H1 (cell line): ENCODE results near the gene ACOT12. TPM values are rescaled to one million over a fixed set of nuclear protein-coding genes. Genes with fewer than 3 reads are reported as not detected.

Experiments
- CTCF ChIA-PET: fragments of 300-600 bp; sonication (Branson Sonifier 250); formaldehyde crosslinking; loops from one replicate; lab custom pipeline; 2021; ENCODE audit not compliant: partially characterized antibody; lab: Charles Lee
- POLR2A ChIA-PET: fragments of 300-600 bp; sonication (Branson Sonifier 250); formaldehyde crosslinking; loops from one replicate; lab custom pipeline; 2021; ENCODE audit warnings: inconsistent platforms; ENCODE audit not compliant: partially characterized antibody; lab: Charles Lee
- DNase-seq, 2 experiments: peaks; one replicate each; pipeline versions ENCODE4 v3.0.0 to v3.0.0-alpha.2; 2010 to 2022; ENCODE audit warnings: low spot score in 2 of 2, low read depth in 1 of 2, mixed read lengths in 1 of 2
- FAIRE-seq: peaks from 2 replicates; lab custom pipeline; 2011; peaks lifted over from hg19 to GRCh38; lab: Jason Lieb, UNC
- H2AFZ ChIP-seq: 2 replicates; pipeline ENCODE4 v1.8.1; 2012; ENCODE audit warnings: low read length, inconsistent platforms
- H2AK5ac ChIP-seq: 2 replicates; pipeline ENCODE4 v1.6.1; 2013; ENCODE audit warnings: low read depth, low read length
- H2BK120ac ChIP-seq: replicated peaks from 2 replicates; pipeline ENCODE3; 2013; ENCODE audit warnings: low read depth, low read length, inconsistent platforms
- H2BK12ac ChIP-seq: 2 replicates; pipeline ENCODE4 v1.6.1; 2013; ENCODE audit warnings: low read depth, low read length
- H2BK15ac ChIP-seq: 2 replicates; pipeline ENCODE4 v1.6.1; 2013; ENCODE audit warnings: low read length
- H2BK20ac ChIP-seq: 2 replicates; pipeline ENCODE4 v1.6.1; 2013; ENCODE audit warnings: low read length
- H2BK5ac ChIP-seq: 2 replicates; pipeline ENCODE4 v1.6.1; 2013; ENCODE audit warnings: low read depth, low read length
- H3K14ac ChIP-seq: 2 replicates; pipeline ENCODE4 v1.6.1; 2013; ENCODE audit warnings: inconsistent platforms; ENCODE audit not compliant: insufficient read length
- H3K18ac ChIP-seq: 2 replicates; pipeline ENCODE4 v1.6.1; 2013; ENCODE audit warnings: low read length; ENCODE audit errors: extremely low read depth
- H3K23ac ChIP-seq: 2 replicates; pipeline ENCODE4 v1.6.1; 2013; ENCODE audit warnings: inconsistent platforms; ENCODE audit not compliant: insufficient read length
- H3K23me2 ChIP-seq: 2 replicates; pipeline ENCODE4 v1.6.1; 2013; ENCODE audit warnings: low read depth, low read length
- H3K27ac ChIP-seq: 2 replicates; pipeline ENCODE4 v1.6.1; 2011; ENCODE audit warnings: low read depth, low read length, inconsistent platforms
- H3K27me3 ChIP-seq, 4 experiments: replicated peaks in 1 of 4; 1 replicate in 1 of 4; 2 replicates in 3 of 4; pipeline versions ENCODE4 v1.6.1 to v1.8.1; 2011 to 2013; ENCODE audit warnings: low read length in 3 of 4, mild to moderate bottlenecking in 3 of 4, inconsistent platforms in 2 of 4, mixed read lengths in 2 of 4, moderate library complexity in 1 of 4; ENCODE audit not compliant: control insufficient read depth in 3 of 4, insufficient read depth in 3 of 4; ENCODE audit errors: extremely low read depth in 1 of 4
- H3K36me3 ChIP-seq, 4 experiments: 2 replicates each; pipeline versions ENCODE4 v1.6.1 to v1.8.1; 2011 to 2013; ENCODE audit warnings: mild to moderate bottlenecking in 4 of 4, low read length in 3 of 4, moderate library complexity in 2 of 4, control low read depth in 1 of 4, inconsistent platforms in 1 of 4; ENCODE audit not compliant: insufficient read depth in 4 of 4, control insufficient read depth in 2 of 4
- H3K4ac ChIP-seq: replicated peaks from 2 replicates; pipeline ENCODE3; 2013; ENCODE audit warnings: low read length, low read depth, mixed read lengths, inconsistent platforms; ENCODE audit not compliant: insufficient read length
- H3K4me1 ChIP-seq, 4 experiments: replicated peaks in 1 of 4; 1 replicate in 1 of 4; 2 replicates in 3 of 4; pipeline versions ENCODE4 v1.6.1 to v1.8.1; 2011 to 2013; ENCODE audit warnings: low read length in 3 of 4, inconsistent platforms in 2 of 4, mixed read lengths in 1 of 4; ENCODE audit not compliant: insufficient read depth in 4 of 4, control insufficient read depth in 3 of 4
- H3K4me2 ChIP-seq, 2 experiments: 2 replicates each; pipeline versions ENCODE4 v1.6.1 to v1.8.1; 2011 to 2013; ENCODE audit warnings: low read depth in 2 of 2, low read length in 2 of 2, control low read depth in 1 of 2, inconsistent platforms in 1 of 2, mild to moderate bottlenecking in 1 of 2; ENCODE audit not compliant: insufficient read depth in 1 of 2
- H3K4me3 ChIP-seq, 4 experiments: fragments of 200-600, 300-600 bp in 1 of 4; sonication (generic), shearing (Covaris generic), sonication (Bioruptor Twin) in 1 of 4; 2 replicates each; pipeline versions ENCODE4 v1.5.1 to v1.8.1; 2011 to 2016; ENCODE audit warnings: low read length in 4 of 4, low read depth in 3 of 4, control low read depth in 2 of 4, inconsistent platforms in 2 of 4, mild to moderate bottlenecking in 2 of 4, mixed read lengths in 1 of 4, moderate library complexity in 1 of 4; ENCODE audit not compliant: insufficient read depth in 2 of 4; ENCODE audit errors: extremely low read depth in 1 of 4
- H3K56ac ChIP-seq: replicated peaks from 2 replicates; pipeline ENCODE3; 2013; ENCODE audit warnings: low read depth, mild to moderate bottlenecking, mixed read lengths, low read length, inconsistent platforms; ENCODE audit not compliant: insufficient read length
- H3K79me1 ChIP-seq: 2 replicates; pipeline ENCODE4 v1.6.1; 2013; ENCODE audit warnings: low read depth, low read length, control low read depth
- H3K79me2 ChIP-seq, 2 experiments: 2 replicates each; pipeline versions ENCODE4 v1.6.1 to v1.8.1; 2012 to 2013; ENCODE audit warnings: low read length in 2 of 2, mild to moderate bottlenecking in 2 of 2, inconsistent platforms in 1 of 2; ENCODE audit not compliant: insufficient read depth in 2 of 2, control insufficient read depth in 1 of 2
- H3K9ac ChIP-seq, 4 experiments: replicated peaks in 1 of 4; 1 replicate in 1 of 4; 2 replicates in 3 of 4; pipeline versions ENCODE4 v1.6.1 to v1.8.1; 2011 to 2013; ENCODE audit warnings: low read depth in 3 of 4, low read length in 3 of 4, control low read depth in 2 of 4, mild to moderate bottlenecking in 2 of 4, moderate library complexity in 2 of 4, inconsistent platforms in 1 of 4; ENCODE audit errors: extremely low read depth in 1 of 4
- H3K9me3 ChIP-seq, 2 experiments: 2 replicates each; pipeline versions ENCODE4 v1.6.1 to v1.8.1; 2012 to 2013; ENCODE audit warnings: mild to moderate bottlenecking in 2 of 2, moderate library complexity in 2 of 2, control low read depth in 1 of 2, inconsistent platforms in 1 of 2, low read depth in 1 of 2, low read length in 1 of 2, mixed read lengths in 1 of 2; ENCODE audit not compliant: insufficient read depth in 2 of 2
- H4K20me1 ChIP-seq, 2 experiments: replicated peaks in 1 of 2; 2 replicates each; pipeline versions ENCODE3 to v1.8.1; 2011 to 2013; ENCODE audit warnings: inconsistent platforms in 2 of 2, low read length in 2 of 2, mild to moderate bottlenecking in 1 of 2; ENCODE audit not compliant: insufficient read depth in 2 of 2, control insufficient read depth in 1 of 2
- H4K5ac ChIP-seq: 2 replicates; pipeline ENCODE4 v1.6.1; 2013; ENCODE audit warnings: low read length, low read depth, mixed read lengths, inconsistent platforms; ENCODE audit not compliant: insufficient read length
- H4K8ac ChIP-seq: 2 replicates; pipeline ENCODE4 v1.8.0; 2013; ENCODE audit warnings: mild to moderate bottlenecking, moderate library complexity, low read length, inconsistent platforms; ENCODE audit not compliant: insufficient read depth; ENCODE audit errors: extremely low read depth
- H4K91ac ChIP-seq: replicated peaks from 2 replicates; pipeline ENCODE3; 2013; ENCODE audit warnings: low read length, mixed read lengths, inconsistent platforms; ENCODE audit not compliant: insufficient read length
- ATF3 ChIP-seq: IDR thresholded peaks from 2 replicates; pipeline ENCODE4 v1.6.1; 2011; ENCODE audit warnings: low read depth, mild to moderate bottlenecking, low read length; ENCODE audit not compliant: insufficient read depth
- BRCA1 ChIP-seq: IDR thresholded peaks from 2 replicates; pipeline ENCODE4 v1.6.1; 2012; ENCODE audit warnings: low read depth, low read length, improper control_type of control experiment
- CREB1 ChIP-seq: IDR thresholded peaks from 2 replicates; pipeline ENCODE4 v1.6.1; 2012; ENCODE audit warnings: inconsistent platforms
- GTF2F1 ChIP-seq: IDR thresholded peaks from 2 replicates; pipeline ENCODE4 v1.6.1; 2012; ENCODE audit warnings: low read depth, low read length, improper control_type of control experiment, borderline replicate concordance
- KDM5A ChIP-seq: fragments of 200-600 bp; IDR thresholded peaks from 2 replicates; pipeline ENCODE4 v1.7.1; 2012; ENCODE audit warnings: mild to moderate bottlenecking, low read length, inconsistent platforms, mixed read lengths
- PHF8 ChIP-seq: fragments of 200-600 bp; sonication (generic); conservative IDR thresholded peaks from 2 replicates; pipeline ENCODE4 v1.7.1; 2012; ENCODE audit warnings: low read depth, mild to moderate bottlenecking, inconsistent platforms, low read length, moderate library complexity
- SAP30 ChIP-seq: fragments of 300-600 bp; sonication (generic); IDR thresholded peaks from 2 replicates; pipeline ENCODE4 v1.7.1; 2012; ENCODE audit warnings: low read length, moderate library complexity, mild to moderate bottlenecking, inconsistent platforms; ENCODE audit not compliant: insufficient read depth, insufficient replicate concordance
- WGBS, 2 experiments: shearing (Covaris generic) in 1 of 2; methylation state at CpG; one replicate each; pipeline versions ENCODE4 v1.1.6 to v1.1.7; 2013 to 2015; ENCODE audit warnings: low lambda C conversion rate in 2 of 2, mixed read lengths in 2 of 2, inconsistent platforms in 1 of 2, low coverage in 1 of 2, missing lambda C conversion rate in 1 of 2; ENCODE audit not compliant: insufficient replicate concordance in 2 of 2, insufficient coverage in 1 of 2, insufficient read length in 1 of 2; ENCODE audit errors: extremely low coverage in 1 of 2, missing lambda C conversion rate in 1 of 2; 5-methylcytosine and 5-hydroxymethylcytosine counted together
- polyA plus RNA-seq, 7 experiments: library from polyadenylated mRNA; depleted of rRNA in 3 of 7; stranded (reverse) in 5 of 7; unstranded in 2 of 7; fragments of >200 nt in 5 of 7; fragments of 200-250 nt in 2 of 7; gene quantifications; 1 replicate in 5 of 7; 2 replicates in 1 of 7; 4 replicates in 1 of 7; pipeline versions ENCODE4 v1.2.1 to v1.2.3, GENCODE V29; 2011 to 2013; ENCODE audit warnings: missing spikeins in 2 of 7, mixed read lengths in 2 of 7
- total RNA-seq: library from RNA; stranded (reverse); fragmentation: NEBNext Ultra II Directional; extraction: Animal tissue kit (Norgen Biotek cat#: 25700); gene quantifications from 2 replicates; pipeline ENCODE4 v1.2.1, GENCODE V29; 2021

Gene ACOT12
- total and polyA plus RNA-seq, 2 of the 8 experiments (the other 6 are each of a cell fraction or from before 2014, with no cell fraction given), result 0.29 TPM; not detected in 1

- WGBS, 2 experiments, result 79% methylated on average over 2 of the region's 2 CpGs; no CpG with 5 or more reads in 1 of the 2 experiments
- no peak overlapping the region for H2BK5ac ChIP-seq
- no peak overlapping the region for H2BK120ac ChIP-seq
- no peak overlapping the region for H3K9ac ChIP-seq
- DNase-seq, result no peak
- H3K4me2 ChIP-seq, result no peak overlapping the region
- H3K18ac ChIP-seq, result no peak overlapping the region
- no peaks in the 10 kb centered on the region for H4K20me1 ChIP-seq
- 0 out of 4 replicates have a peak, but pooled peaks cover 0 to 4% of the 10 kb centered on the region in 2 experiments for H3K79me2 ChIP-seq
- peaks cover 0 to 35% (median 6%) of the 10 kb centered on the region in 4 experiments; a peak in 4 of 8 replicates for H3K36me3 ChIP-seq
- no peak overlapping the region for H3K56ac ChIP-seq
- no peak overlapping the region for H3K14ac ChIP-seq
- no peak overlapping the region for H2BK20ac ChIP-seq
- H3K27me3 ChIP-seq, result no peaks in the 10 kb centered on the region
- H2AFZ ChIP-seq, result no peak overlapping the region
- no peak overlapping the region for H4K5ac ChIP-seq
- H3K79me1 ChIP-seq, result no peaks in the 10 kb centered on the region; the same call in 1 of the 2 replicates
- H2BK15ac ChIP-seq, result no peak overlapping the region
- no peak overlapping the region for H2BK12ac ChIP-seq
- H3K23me2 ChIP-seq, result no peaks in the 10 kb centered on the region
- no peak overlapping the region for H2AK5ac ChIP-seq
- ChIA-PET POLR2A (no interaction called here), CTCF (no interaction called here)
- no peak overlapping the region for H3K4me3 ChIP-seq
- no peak overlapping the region for H4K91ac ChIP-seq
- no peaks in the 10 kb centered on the region for H3K4me1 ChIP-seq
- no peak overlapping the region for H4K8ac ChIP-seq
- no peak overlapping the region for H3K27ac ChIP-seq
- TF ChIP-seq GTF2F1, result no peak
- TF ChIP-seq PHF8, result no peak
- no peak for TF ChIP-seq SAP30
- TF ChIP-seq BRCA1, result no peak
- TF ChIP-seq ATF3, result no peak
- no peak for TF ChIP-seq KDM5A
- no peak for TF ChIP-seq CREB1
- TF ChIP-seq, all 59 proteins: peak for 0
- Histone ChIP-seq H3K4ac (no peak overlapping the region), H3K9me3 (no peaks in the 10 kb centered on the region), H3K23ac (no peak overlapping the region)
- no peak for FAIRE-seq
Measured at GRCh38 chr5:81308836-81309235, 85.1 kb downstream of the ACOT12 start.
